ENCODE results near the gene HSPA12B.

HSPA12B gene

DNA sequence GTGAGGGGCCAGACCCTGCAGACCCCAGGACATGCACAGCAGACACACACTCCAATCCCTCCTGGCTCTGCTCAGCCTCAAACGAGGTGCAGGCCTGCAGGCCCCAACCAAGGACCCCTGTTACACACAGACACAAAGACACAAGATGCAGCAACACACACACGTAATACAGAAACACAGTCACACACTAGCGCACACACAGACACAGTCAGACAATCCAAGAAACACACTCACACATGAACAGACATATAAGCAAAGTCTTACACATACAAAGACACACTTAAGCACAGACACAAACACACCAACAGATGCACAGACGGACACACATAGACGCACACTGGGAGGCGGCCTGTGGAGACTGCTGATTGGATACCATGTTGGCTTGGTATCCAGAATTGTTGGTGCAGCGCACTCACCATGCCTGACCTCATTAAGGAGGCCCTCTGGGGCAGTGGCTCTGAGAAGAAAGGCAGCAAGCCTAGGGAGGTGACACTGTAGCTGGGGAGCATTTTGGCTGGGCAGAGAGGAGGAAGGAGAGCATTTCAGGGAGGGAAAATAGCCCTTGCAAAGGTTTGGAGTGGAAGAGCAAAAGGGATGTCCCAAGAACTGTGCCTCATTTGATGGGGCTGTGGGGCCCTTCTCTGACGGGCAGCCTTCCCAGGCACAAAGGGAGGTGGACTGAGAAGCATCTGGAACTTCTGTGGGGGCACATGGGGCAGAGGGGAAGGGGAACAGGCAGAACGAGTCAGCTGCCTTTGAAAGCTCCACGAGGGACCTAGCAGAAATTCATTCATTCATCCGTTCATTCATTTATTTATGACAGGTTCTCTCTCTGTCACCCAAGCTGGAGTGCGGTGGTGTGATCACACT, 1.4 kb upstream of the HSPA12B start:
- Mint-ChIP-seq H3K36me3 (ENCODE audit: low read depth) (no peaks in the 10 kb centered on the region), H3K4me3 (no peak overlapping the region), H3K27ac (no peak overlapping the region)

GRCh38 chr20:3731944-3732326, 550 bp upstream of the HSPA12B start:
- H3K36me3 Mint-ChIP-seq (ENCODE audit: low read depth), result no peaks in the 10 kb centered on the region
- no peaks in the 10 kb centered on the region for H3K4me1 Mint-ChIP-seq (ENCODE audit: low read depth)
- H3K27ac Mint-ChIP-seq, result no peak overlapping the region
- H3K4me3 Mint-ChIP-seq, result no peak overlapping the region
- H3K27me3 Mint-ChIP-seq, result peaks cover 38% of the 10 kb centered on the region
- H3K9me3 Mint-ChIP-seq, result no peaks in the 10 kb centered on the region

More for the DNA sequence above, 1.4 kb upstream of the HSPA12B start:
- H3K27me3 Mint-ChIP-seq, result peaks cover 40% of the 10 kb centered on the region
- no peaks in the 10 kb centered on the region for H3K4me1 Mint-ChIP-seq (ENCODE audit: low read depth)
- H3K9me3 Mint-ChIP-seq, result no peaks in the 10 kb centered on the region

- Mint-ChIP-seq H3K4me3 (no peak overlapping the region), H3K27me3 (peaks cover 26% of the 10 kb centered on the region)
Measured at GRCh38 chr20:3733119-3733995, 872 bp downstream of the HSPA12B start.

GRCh38 chr20:3734111-3734843, 1.8 kb downstream of the HSPA12B start:
- Mint-ChIP-seq H3K27me3 (peaks cover 26% of the 10 kb centered on the region), H3K36me3 (ENCODE audit: low read depth) (no peaks in the 10 kb centered on the region), H3K4me3 (no peak overlapping the region), H3K27ac (no peak overlapping the region), H3K9me3 (no peaks in the 10 kb centered on the region), H3K4me1 (ENCODE audit: low read depth) (no peaks in the 10 kb centered on the region)

More at GRCh38 chr20:3733119-3733995, 872 bp downstream of the HSPA12B start:
- Mint-ChIP-seq H3K36me3 (ENCODE audit: low read depth) (no peaks in the 10 kb centered on the region), H3K27ac (no peak overlapping the region), H3K4me1 (ENCODE audit: low read depth) (no peaks in the 10 kb centered on the region), H3K9me3 (no peaks in the 10 kb centered on the region)

- Mint-ChIP-seq H3K36me3 (ENCODE audit: low read depth) (no peaks in the 10 kb centered on the region), H3K27ac (no peak overlapping the region), H3K4me3 (no peak overlapping the region), H3K4me1 (ENCODE audit: low read depth) (no peaks in the 10 kb centered on the region), H3K27me3 (peaks cover 24% of the 10 kb centered on the region), H3K9me3 (no peaks in the 10 kb centered on the region)
Measured at GRCh38 chr20:3735768-3736167, 3.3 kb downstream of the HSPA12B start.

- H3K27ac Mint-ChIP-seq, result no peak overlapping the region
- no peaks in the 10 kb centered on the region for H3K9me3 Mint-ChIP-seq
- no peak overlapping the region for H3K4me3 Mint-ChIP-seq
Measured at GRCh38 chr20:3738111-3739053, 5.9 kb downstream of the HSPA12B start.

DNA sequence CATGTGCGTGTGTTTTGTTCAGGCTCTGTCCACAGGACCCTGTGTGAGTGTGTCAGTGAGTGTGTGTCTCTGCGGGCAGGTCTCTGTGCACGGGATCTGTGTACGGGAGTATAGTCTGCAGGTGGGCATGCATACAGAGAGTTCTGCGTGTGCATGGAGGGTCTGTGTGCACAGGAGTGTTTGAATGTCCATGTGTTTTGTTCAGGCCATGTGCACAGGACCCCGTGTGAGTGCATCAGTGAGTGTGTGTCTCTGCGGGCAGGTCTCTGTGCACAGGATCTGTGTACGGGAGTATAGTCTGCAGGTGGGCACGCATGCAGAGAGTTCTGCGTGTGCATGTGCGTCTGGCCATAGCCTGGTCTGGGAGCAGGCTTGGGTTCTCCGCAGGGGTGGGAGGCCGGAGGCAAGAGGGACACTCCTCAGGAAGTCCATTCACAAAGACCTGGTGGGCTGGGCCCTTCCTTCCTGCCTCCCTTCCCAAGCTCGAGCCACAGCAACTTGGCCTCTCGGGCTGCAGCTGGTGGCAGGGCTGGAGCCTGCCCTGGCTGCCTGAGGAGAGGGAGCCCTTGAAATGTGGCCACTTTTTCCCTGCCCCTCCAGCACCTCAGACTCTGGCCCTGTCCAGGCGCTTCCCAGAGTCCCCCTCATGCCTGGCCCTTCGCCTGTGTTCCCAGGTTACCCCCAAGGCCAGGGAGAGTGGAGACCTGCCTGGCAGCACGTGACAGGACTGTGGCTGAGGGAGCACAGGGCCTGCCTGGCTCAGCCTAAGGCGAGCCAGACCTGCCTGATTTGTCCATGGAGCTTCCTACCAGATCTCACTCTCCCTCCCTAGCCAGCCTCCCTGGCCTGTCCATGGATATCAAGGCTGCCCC, 6.8 kb downstream of the HSPA12B start:
- Mint-ChIP-seq H3K36me3 (ENCODE audit: low read depth) (no peaks in the 10 kb centered on the region), H3K27me3 (peaks cover 5% of the 10 kb centered on the region), H3K9me3 (no peaks in the 10 kb centered on the region), H3K27ac (no peak overlapping the region), H3K4me3 (no peak overlapping the region), H3K4me1 (ENCODE audit: low read depth) (no peaks in the 10 kb centered on the region)

More at GRCh38 chr20:3738111-3739053, 5.9 kb downstream of the HSPA12B start:
- H3K36me3 Mint-ChIP-seq (ENCODE audit: low read depth), result no peaks in the 10 kb centered on the region
- peaks cover 7% of the 10 kb centered on the region for H3K27me3 Mint-ChIP-seq
- no peaks in the 10 kb centered on the region for H3K4me1 Mint-ChIP-seq (ENCODE audit: low read depth)

GRCh38 chr20:3739926-3740451, 7.5 kb downstream of the HSPA12B start:
- no peaks in the 10 kb centered on the region for H3K9me3 Mint-ChIP-seq
- no peak overlapping the region for H3K27ac Mint-ChIP-seq
- H3K4me3 Mint-ChIP-seq, result no peak overlapping the region
- peaks cover 9% of the 10 kb centered on the region for H3K27me3 Mint-ChIP-seq
- no peaks in the 10 kb centered on the region for H3K36me3 Mint-ChIP-seq (ENCODE audit: low read depth)
- peaks cover under 1% of the 10 kb centered on the region for H3K4me1 Mint-ChIP-seq (ENCODE audit: low read depth)

- H3K4me1 Mint-ChIP-seq (ENCODE audit: low read depth), result peaks cover 7% of the 10 kb centered on the region
- peaks cover 6% of the 10 kb centered on the region for H3K27me3 Mint-ChIP-seq
- H3K9me3 Mint-ChIP-seq, result no peaks in the 10 kb centered on the region
- H3K27ac Mint-ChIP-seq, result no peak overlapping the region
- H3K36me3 Mint-ChIP-seq (ENCODE audit: low read depth), result no peaks in the 10 kb centered on the region
- H3K4me3 Mint-ChIP-seq, result no peak overlapping the region
Measured at GRCh38 chr20:3740615-3741301, 8.3 kb downstream of the HSPA12B start.

DNA sequence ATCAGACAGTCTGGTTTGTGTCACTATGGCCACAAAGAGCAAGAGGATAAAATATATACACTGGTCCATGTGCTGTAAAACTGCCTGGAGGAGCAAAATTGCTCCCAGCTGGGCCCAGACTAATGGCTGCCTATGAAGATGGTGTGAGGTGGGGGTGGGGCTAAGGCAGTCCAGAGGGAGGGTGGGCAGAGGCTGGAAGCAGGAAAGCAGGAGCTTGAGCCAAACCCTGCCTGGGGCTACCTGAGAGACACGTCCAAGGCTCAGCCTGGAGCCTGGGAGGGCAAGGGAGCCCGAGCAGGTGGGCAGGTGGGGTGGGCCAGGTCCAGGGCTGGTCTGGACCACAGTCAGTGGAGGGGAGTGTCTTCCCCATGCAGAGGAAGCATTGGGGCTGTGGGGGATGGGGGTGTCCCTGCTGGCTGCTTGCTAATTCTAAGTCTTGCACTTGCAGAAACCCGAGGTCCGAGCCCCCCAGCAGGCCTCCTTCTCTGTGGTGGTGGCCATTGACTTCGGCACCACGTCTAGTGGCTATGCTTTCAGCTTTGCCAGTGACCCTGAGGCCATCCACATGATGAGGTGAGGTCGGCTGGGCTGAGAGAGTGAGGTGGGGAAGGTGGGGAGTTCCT, 9.5 kb downstream of the HSPA12B start:
- H3K9me3 Mint-ChIP-seq, result no peaks in the 10 kb centered on the region
- peaks cover 6% of the 10 kb centered on the region for H3K27me3 Mint-ChIP-seq
- no peaks in the 10 kb centered on the region for H3K36me3 Mint-ChIP-seq (ENCODE audit: low read depth)
- H3K4me1 Mint-ChIP-seq (ENCODE audit: low read depth), result peaks cover 7% of the 10 kb centered on the region
- H3K27ac Mint-ChIP-seq, result no peak overlapping the region
- no peak overlapping the region for H3K4me3 Mint-ChIP-seq

DNA sequence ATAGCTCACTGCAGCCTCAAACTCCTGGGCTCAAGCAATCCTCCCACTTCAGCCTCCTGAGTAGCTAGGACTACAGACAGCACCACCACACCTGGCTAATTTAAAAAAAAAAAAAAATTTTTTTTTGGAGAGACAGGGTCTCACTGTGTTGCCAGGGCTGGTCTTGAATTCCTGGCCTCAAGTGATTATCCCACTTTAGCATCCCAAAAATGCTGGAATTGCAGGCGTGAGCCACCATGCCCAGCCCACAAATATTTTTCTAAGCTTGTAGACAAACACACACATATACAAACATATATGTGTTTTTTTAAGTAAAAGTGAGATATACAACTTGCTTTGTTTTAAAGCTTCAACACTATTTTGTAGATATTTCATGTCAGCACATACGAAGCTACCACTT, 10.8 kb downstream of the HSPA12B start:
- Mint-ChIP-seq H3K4me1 (ENCODE audit: low read depth) (peaks cover 7% of the 10 kb centered on the region), H3K27me3 (peaks cover 6% of the 10 kb centered on the region), H3K36me3 (ENCODE audit: low read depth) (no peaks in the 10 kb centered on the region), H3K9me3 (no peaks in the 10 kb centered on the region), H3K27ac (no peak overlapping the region), H3K4me3 (no peak overlapping the region)

GRCh38 chr20:3744037-3744436, 11.6 kb downstream of the HSPA12B start:
- Mint-ChIP-seq H3K27ac (no peak overlapping the region), H3K4me1 (ENCODE audit: low read depth) (peaks cover 7% of the 10 kb centered on the region)

More at GRCh38 chr20:3744037-3744436, 11.6 kb downstream of the HSPA12B start:
- Mint-ChIP-seq H3K27me3 (peaks cover 6% of the 10 kb centered on the region), H3K4me3 (no peak overlapping the region), H3K36me3 (ENCODE audit: low read depth) (no peaks in the 10 kb centered on the region), H3K9me3 (no peaks in the 10 kb centered on the region)
